ENCODE measurements around the gene ZNF423.
"Not testable (repeated sequence)": the region's sequence is repeated elsewhere in the genome, so short reads cannot be mapped to it uniquely, and the experiment has no call there.

The ZNF423 gene

GRCh38 chr16:49855822-49856671 is at the start of gene ZNF423:
Gene ZNF423 (minus strand): TSS chr16:49856112. CDS start chr16:49855774, 338 bp downstream.
- DNase-seq, result peak in 1 of 2 experiments; percentile 33

- no peak for DNase-seq
Measured at GRCh38 chr16:49904348-49905062, 48.6 kb upstream of the ZNF423 start.

DNA sequence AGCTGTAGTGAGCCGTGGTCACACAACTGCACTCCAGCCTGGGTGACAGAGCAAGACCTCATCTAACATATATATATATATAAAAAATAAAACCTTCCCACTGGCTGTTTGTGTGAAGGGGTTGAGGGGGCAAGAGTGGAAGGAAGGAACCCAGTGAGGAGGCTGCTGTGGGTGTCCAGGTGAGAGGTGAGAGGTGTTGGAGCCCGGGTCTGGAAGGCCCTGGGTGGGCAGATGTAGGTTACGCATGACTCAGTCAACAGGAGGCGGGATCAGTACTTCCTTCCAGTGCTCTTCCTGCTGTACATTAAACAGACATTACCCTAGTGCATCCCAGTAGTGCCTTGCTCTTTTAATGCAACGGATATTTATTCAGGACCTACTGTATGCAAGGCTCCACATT is 47.0 kb upstream of the ZNF423 start:
- no peak for DNase-seq

- no peak for DNase-seq
Measured at GRCh38 chr16:49901711-49902110, 45.8 kb upstream of the ZNF423 start.

- no peak for DNase-seq
Measured at GRCh38 chr16:49900875-49901274, 45.0 kb upstream of the ZNF423 start.

GRCh38 chr16:49899991-49900695 is 44.2 kb upstream of the ZNF423 start:
- no peak for DNase-seq

DNA sequence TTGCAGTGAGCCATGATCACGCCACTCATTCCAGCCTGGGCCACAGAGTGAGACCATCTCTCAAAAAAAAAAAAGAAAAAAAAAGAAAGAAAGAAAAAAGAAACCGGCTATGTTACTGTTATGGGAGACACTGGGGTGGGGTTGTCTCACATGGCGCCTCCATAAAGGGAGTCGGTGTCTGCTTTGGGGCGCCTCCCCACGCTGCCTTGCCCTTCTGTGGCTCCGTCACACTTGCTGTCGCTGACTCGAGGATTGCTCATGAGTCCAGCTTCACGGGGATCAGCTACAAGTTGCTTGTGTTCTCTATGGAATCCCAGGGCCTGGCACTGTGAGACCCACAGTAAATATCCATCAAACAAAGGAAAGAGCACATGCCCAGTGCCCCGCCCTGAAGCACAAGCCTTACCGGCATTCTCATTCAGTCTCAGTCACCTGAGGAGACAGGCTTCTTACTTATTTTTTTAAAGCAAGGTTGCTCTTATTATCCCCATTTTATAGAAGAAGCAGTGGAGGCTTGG is 40.6 kb upstream of the ZNF423 start:
- DNase-seq, result no peak

DNA sequence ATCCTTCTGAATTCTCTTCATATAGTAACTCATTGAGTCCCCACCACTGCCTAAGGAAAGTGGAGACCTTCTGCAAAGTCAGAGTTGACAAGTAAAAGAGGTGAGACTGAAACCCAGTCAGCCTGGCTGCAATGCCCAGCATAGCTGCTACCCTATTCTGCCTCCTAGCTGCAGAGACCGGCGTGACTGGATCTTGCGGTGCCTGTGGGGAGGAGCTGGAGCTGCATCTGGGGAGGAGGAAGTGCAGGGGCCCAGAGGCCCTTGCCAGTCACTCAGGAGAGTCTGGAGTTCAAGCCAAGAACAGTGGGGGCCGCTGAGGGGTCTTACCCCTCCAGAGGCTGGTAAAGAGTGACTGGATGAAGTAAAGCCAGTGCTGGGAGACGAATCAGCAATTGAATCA is 35.0 kb upstream of the ZNF423 start:
- no peak for DNase-seq

- DNase-seq, result no peak
Measured at GRCh38 chr16:49889725-49890397, 33.9 kb upstream of the ZNF423 start.

DNA sequence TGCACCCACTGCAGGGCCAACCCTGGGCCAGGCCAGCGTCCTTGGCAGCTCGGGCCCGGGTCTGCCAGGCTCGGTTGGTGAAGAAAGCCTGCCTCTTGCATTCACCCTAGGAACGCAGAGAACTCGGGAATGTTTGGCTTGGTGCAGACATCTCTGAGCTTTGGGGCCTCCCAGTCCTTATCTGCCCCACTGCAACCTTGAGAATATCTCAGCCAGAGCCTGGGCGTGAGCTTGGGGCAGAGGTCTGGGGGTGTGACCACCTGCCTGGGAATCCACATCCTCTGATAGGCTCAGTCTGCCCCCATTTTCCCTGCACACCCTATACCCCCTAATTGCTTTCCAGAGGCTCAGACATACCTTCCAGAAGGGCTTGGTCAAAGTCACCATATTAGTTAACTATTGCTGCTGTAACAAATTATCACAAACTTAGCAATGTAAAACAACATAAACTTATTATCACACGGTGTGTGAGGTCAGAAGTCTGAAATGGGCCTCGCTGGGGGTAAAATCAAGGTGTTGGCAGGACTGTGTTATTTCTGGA is 30.7 kb upstream of the ZNF423 start:
- no peak for DNase-seq

DNA sequence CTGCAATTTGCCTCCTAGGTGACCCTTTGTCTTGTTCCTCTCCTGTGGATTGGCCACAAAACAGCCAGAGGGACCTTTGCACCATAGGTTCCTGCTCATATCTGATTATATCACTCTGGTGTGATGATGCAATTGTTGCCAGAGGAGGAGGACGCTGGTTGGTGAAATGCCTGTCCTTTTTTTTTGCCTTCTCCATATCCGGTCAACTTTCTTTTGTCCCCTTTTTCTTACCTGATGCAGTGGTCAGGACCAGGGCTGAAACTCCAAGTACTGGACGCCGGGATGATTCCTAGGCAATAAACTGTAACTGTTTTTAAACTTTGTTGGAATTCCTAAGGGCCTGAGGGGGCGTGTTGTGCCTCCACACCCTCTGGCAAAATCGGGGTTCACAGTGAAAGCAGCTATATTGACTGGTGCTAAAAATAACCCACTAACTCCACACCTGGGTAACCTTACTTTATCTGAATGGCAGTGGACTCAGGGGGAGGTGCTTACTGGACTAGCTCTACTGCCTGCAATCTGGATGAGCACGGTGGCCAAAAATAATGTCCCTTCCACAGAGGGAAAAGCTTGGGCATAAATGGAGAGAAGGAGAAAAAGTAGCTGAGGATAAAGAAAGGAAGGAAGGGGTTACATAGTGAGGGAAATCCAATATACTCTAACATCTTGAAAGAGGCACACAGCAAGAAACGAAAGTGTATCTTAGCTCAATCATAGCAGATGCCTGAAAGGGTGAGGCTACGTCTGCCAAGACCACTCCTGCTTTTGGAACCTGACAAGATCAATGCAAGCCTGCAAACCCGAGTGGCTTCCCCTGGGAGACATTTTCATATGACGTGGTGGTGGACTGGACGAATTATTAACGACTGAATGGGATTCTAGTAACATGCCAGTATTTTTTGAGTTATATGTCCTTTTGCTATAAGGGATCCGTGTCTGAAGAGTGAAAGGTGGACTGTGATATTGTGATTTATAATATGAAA is 28.4 kb upstream of the ZNF423 start:
- DNase-seq, result no peak

- no peak for DNase-seq
Measured at GRCh38 chr16:49883076-49884014, 27.4 kb upstream of the ZNF423 start.

GRCh38 chr16:49881890-49882289 is 26.0 kb upstream of the ZNF423 start:
- DNase-seq, result no peak

DNA sequence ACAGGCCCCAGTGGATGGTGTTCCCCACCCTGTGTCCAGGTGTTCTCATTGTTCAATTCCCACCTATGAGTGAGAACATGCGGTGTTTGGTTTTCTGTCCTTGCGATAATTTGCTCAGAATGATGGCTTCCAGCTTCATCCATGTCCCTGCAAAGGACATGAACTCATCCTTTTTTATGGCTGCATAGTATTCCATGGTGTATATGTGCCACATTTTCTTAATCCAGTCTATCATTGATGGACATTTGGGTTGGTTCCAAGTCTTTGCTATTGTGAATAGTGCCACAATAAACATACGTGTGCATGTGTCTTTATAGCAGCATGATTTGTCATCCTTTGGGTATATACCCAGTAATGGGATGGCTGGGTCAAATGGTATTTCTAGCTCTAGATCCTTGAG is 22.6 kb upstream of the ZNF423 start:
- not testable (repeated sequence) for DNase-seq

DNA sequence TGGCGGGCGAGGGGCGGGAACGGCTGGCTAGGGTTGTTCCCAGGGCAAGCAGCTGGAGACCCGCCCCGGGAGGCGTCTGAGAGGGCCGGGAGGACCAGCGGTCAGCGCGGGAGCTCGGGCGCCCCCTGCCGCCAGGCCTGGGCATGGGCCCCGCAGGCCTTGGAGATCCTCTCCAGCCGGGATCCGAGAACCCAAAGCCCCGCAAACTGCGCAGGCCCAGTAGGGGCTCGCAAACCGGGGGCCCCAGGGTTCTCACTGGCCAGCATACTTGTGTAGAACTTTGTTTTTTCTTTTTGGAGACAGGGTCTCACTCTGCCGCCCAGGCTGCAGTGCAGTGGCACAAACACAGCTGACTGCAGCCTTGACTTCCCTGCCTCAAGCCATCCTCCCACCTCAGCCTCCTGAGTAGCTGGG is 20.8 kb upstream of the ZNF423 start:
- DNase-seq, result peak in 1 of 2 experiments; percentile 60

GRCh38 chr16:49875806-49876715 is 20.1 kb upstream of the ZNF423 start:
- no peak for DNase-seq

DNA sequence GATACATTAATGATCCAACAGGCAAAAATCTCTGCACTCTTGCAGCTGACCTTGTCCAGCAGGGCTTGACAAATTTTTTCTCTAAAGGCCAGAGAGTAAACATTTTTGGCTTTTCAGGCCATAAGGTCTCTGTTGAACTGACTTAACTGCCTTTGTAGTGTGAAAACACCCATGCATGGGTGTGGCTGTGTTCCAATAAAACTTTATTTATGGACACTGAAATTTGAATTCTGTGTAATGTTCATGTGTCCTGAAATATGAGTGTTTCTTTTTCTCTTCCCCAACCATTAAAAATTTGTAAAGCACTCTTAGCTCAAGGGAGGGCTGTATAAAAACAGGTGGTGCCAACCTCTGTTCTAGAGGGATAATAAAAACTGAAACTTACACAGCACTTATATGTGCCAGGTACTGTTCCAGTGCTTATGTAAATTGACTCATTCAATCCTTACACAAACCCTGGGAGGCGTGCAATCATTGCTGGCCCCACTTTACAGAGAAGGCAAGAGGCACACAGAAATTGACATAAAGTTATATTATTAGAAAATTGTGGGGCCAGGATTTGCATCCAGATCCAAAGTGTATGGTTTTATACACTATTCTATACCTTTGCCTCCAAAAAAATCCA is 18.8 kb upstream of the ZNF423 start:
- DNase-seq, result no peak

DNA sequence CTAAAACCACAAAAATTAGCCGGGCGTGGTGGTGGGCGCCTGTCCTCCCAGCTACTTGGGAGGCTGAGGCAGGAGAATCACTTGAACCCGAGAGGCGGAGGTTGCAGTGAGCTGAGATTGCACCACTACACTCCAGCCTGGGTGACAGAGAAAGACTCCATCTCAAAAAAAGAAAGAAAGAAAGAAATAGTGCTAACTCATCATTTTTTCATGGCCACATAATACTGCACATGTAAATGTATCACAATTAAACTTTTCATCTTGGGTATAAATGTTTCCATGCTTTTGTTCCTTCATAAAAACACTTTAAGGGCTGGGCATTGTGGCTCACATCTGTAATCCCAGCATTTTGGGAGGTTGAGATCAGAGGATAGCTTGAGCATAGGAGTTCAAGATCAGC is 15.9 kb upstream of the ZNF423 start:
- not testable (repeated sequence) for DNase-seq

Data from NCI-H526 (cell line).